GM23338 (cell line): ENCODE results near the gene STRIP1. TPM values are rescaled to one million over a fixed set of nuclear protein-coding genes. Genes with fewer than 3 reads are reported as not detected.

Experiments used
- ATAC-seq: fragments of 200-7000 bp; cut with Tn5 transposase; 3 replicates; pipeline ENCODE4 v1.9.1; 2020
- DNase-seq: peaks from one replicate; pipeline ENCODE4 v3.0.0-alpha.2; 2015; ENCODE audit warnings: low spot score
- H2AFZ ChIP-seq: fragments of 200-600 bp; sonication (generic); 2 replicates; pipeline ENCODE4 v1.8.0; 2016; ENCODE audit warnings: antibody characterized with exemption, mild to moderate bottlenecking, moderate library complexity
- H3F3A ChIP-seq: fragments of 200-600 bp; sonication (generic); replicated peaks from 2 replicates; pipeline ENCODE4 v1.8.0; 2017; ENCODE audit warnings: antibody characterized with exemption, mixed run types, low read depth
- H3K27ac ChIP-seq: fragments of 200-600 bp; sonication (generic); 2 replicates; pipeline ENCODE4 v1.6.1; 2016; ENCODE audit warnings: low read depth
- H3K27me3 ChIP-seq: fragments of 200-600 bp; sonication (generic); 2 replicates; pipeline ENCODE4 v1.8.0; 2016; ENCODE audit warnings: mild to moderate bottlenecking, mixed run types, moderate library complexity; ENCODE audit not compliant: insufficient read depth
- H3K36me3 ChIP-seq: fragments of 200-600 bp; sonication (generic); 2 replicates; pipeline ENCODE4 v1.8.0; 2016; ENCODE audit warnings: mild to moderate bottlenecking; ENCODE audit not compliant: insufficient read depth
- H3K4me1 ChIP-seq: fragments of 200-600 bp; sonication (generic); 2 replicates; pipeline ENCODE4 v1.8.0; 2016; ENCODE audit warnings: mild to moderate bottlenecking, moderate library complexity; ENCODE audit not compliant: insufficient read depth
- H3K4me2 ChIP-seq: fragments of 200-600 bp; sonication (generic); 2 replicates; pipeline ENCODE4 v1.7.1; 2017; ENCODE audit warnings: mixed run types
- H3K4me3 ChIP-seq: fragments of 200-600 bp; sonication (generic); 2 replicates; pipeline ENCODE4 v1.6.1; 2016; ENCODE audit warnings: mixed run types
- H3K79me2 ChIP-seq: fragments of 200-600 bp; sonication (generic); replicated peaks from 2 replicates; pipeline ENCODE4 v1.8.0; 2017; ENCODE audit warnings: mild to moderate bottlenecking; ENCODE audit not compliant: insufficient read depth
- H3K9me2 ChIP-seq: fragments of 200-600 bp; sonication (generic); 2 replicates; pipeline ENCODE4 v1.8.0; 2017; ENCODE audit not compliant: insufficient read depth
- H4K20me1 ChIP-seq: fragments of 200-600 bp; sonication (generic); replicated peaks from 2 replicates; pipeline ENCODE4 v1.8.0; 2017; ENCODE audit warnings: mild to moderate bottlenecking; ENCODE audit not compliant: insufficient read depth
- H3K27ac Mint-ChIP-seq: 2 replicates; pipeline ENCODE4 v1.8.0; 2020; ENCODE audit warnings: inconsistent platforms, mild to moderate bottlenecking, moderate library complexity, mixed read lengths
- H3K27me3 Mint-ChIP-seq: 3 replicates; pipeline ENCODE4 v1.8.0; 2022; ENCODE audit warnings: low read depth, mild to moderate bottlenecking, moderate library complexity, mixed read lengths, inconsistent platforms; ENCODE audit not compliant: insufficient read depth, poor library complexity
- H3K36me3 Mint-ChIP-seq: 3 replicates; pipeline ENCODE4 v1.8.0; 2021; ENCODE audit warnings: low read depth, mild to moderate bottlenecking, inconsistent platforms, moderate library complexity, mixed read lengths
- H3K4me1 Mint-ChIP-seq: 3 replicates; pipeline ENCODE4 v1.8.0; 2020; ENCODE audit warnings: mild to moderate bottlenecking, inconsistent platforms, mixed read lengths
- H3K4me3 Mint-ChIP-seq: 3 replicates; pipeline ENCODE4 v1.8.0; 2021; ENCODE audit warnings: moderate library complexity, mild to moderate bottlenecking, inconsistent platforms, mixed read lengths
- H3K9me3 Mint-ChIP-seq: 3 replicates; pipeline ENCODE4 v1.8.0; 2020; ENCODE audit warnings: moderate library complexity, mild to moderate bottlenecking, inconsistent platforms, mixed read lengths
- CREB1 ChIP-seq: fragments of 250-450 bp; sonication (Bioruptor Pico); IDR thresholded peaks from 2 replicates; pipeline ENCODE4 v1.5.0; 2020; ENCODE audit warnings: low read depth, mild to moderate bottlenecking, moderate library complexity
- EZH2 ChIP-seq: fragments of 200-600 bp; sonication (generic); IDR thresholded peaks from one replicate; pipeline ENCODE4 v1.8.0; 2017; ENCODE audit warnings: antibody characterized with exemption, mild to moderate bottlenecking, low read depth; ENCODE audit not compliant: unreplicated experiment
- EZH2phosphoT487 ChIP-seq: fragments of 200-600 bp; sonication (generic); IDR thresholded peaks from one replicate; pipeline ENCODE4 v1.8.1; 2018; ENCODE audit warnings: antibody characterized with exemption; ENCODE audit not compliant: unreplicated experiment
- JUNB ChIP-seq: IDR thresholded peaks from one replicate; pipeline ENCODE4 v1.6.1; 2016; ENCODE audit warnings: antibody characterized with exemption; ENCODE audit not compliant: unreplicated experiment
- NANOG ChIP-seq: IDR thresholded peaks from 2 replicates; pipeline ENCODE4 v1.6.1; 2016; ENCODE audit warnings: antibody characterized with exemption, borderline replicate concordance
- POLR2AphosphoS5 ChIP-seq: IDR thresholded peaks from 2 replicates; pipeline ENCODE4 v1.6.1; 2016; ENCODE audit warnings: antibody characterized with exemption, low read depth
- STAT1 ChIP-seq: IDR thresholded peaks from one replicate; pipeline ENCODE4 v1.6.1; 2016; ENCODE audit warnings: antibody characterized with exemption; ENCODE audit not compliant: unreplicated experiment
- ZNF114 ChIP-seq: fragments of 250-450 bp; sonication (Bioruptor Pico); IDR thresholded peaks from 2 replicates; pipeline ENCODE4 v1.5.0; 2020; ENCODE audit warnings: mild to moderate bottlenecking, moderate library complexity
- ZNF331 ChIP-seq: fragments of 250-450 bp; sonication (Bioruptor Pico); IDR thresholded peaks from 2 replicates; pipeline ENCODE4 v1.5.0; 2020; ENCODE audit warnings: low read depth, mild to moderate bottlenecking, moderate library complexity
- ZNF462 ChIP-seq: fragments of 250-450 bp; sonication (Bioruptor Pico); IDR thresholded peaks from 2 replicates; pipeline ENCODE4 v1.5.0; 2020; ENCODE audit warnings: mild to moderate bottlenecking, moderate library complexity
- polyA plus RNA-seq: library from polyadenylated mRNA; unstranded; fragments of >200 nt; fragmentation: Nextera tagmentation; extraction: Ambion mirVana; gene quantifications from 2 replicates; pipeline ENCODE4 v1.2.1, GENCODE V29; 2016
- total RNA-seq: library from RNA; depleted of rRNA; stranded (reverse); fragments of >200 nt; shearing (Covaris generic); gene quantifications from 2 replicates; pipeline ENCODE4 v1.2.3, GENCODE V29; 2014
- TF ChIP-seq, protein P1 (sequence below), 2 experiments: fragments of 200-600 bp in 1 of 2; sonication (generic) in 1 of 2; conservative IDR thresholded peaks; 2 replicates each; pipeline versions ENCODE4 v1.5.1 to v1.6.1; 2016 to 2017; ENCODE audit warnings: antibody characterized with exemption in 2 of 2, low read depth in 2 of 2, mild to moderate bottlenecking in 2 of 2, moderate library complexity in 1 of 2
- TF ChIP-seq, protein P2 (sequence below): IDR thresholded peaks from one replicate; pipeline ENCODE4 v1.6.1; 2018; ENCODE audit warnings: antibody characterized with exemption; ENCODE audit not compliant: unreplicated experiment
- TF ChIP-seq, protein P3 (sequence below): IDR thresholded peaks from 2 replicates; pipeline ENCODE4 v1.6.1; 2016; ENCODE audit warnings: antibody characterized with exemption

The STRIP1 gene
- total and polyA plus RNA-seq, 2 experiments from 2014 or later: 17.2 to 50.6 TPM

GRCh38 chr1:110063781-110064180 lies 29.4 kb downstream of the STRIP1 start:
- no peak overlapping the region for H3K4me3 ChIP-seq
- no peaks in the 10 kb centered on the region for H3K79me2 ChIP-seq
- peaks cover 4% of the 10 kb centered on the region; the same call in 1 of the 2 replicates for H4K20me1 ChIP-seq
- Mint-ChIP-seq H3K4me1 (peaks cover 5% of the 10 kb centered on the region), H3K36me3 (peaks cover 17% of the 10 kb centered on the region), H3K9me3 (peaks cover 3% of the 10 kb centered on the region; the same call in 1 of the 3 replicates), H3K27me3 (peaks cover 56% of the 10 kb centered on the region), H3K4me3 (no peak overlapping the region), H3K27ac (no peak overlapping the region)
- TF ChIP-seq CREB1 (CRISPR knock-in tag) (no peak), ZNF462 (CRISPR knock-in tag) (no peak), NANOG (no peak), ZNF114 (CRISPR knock-in tag) (no peak), POLR2AphosphoS5 (no peak), EZH2phosphoT487 (no peak), JUNB (no peak), STAT1 (no peak), EZH2 (no peak), ZNF331 (CRISPR knock-in tag) (no peak)
- TF ChIP-seq, protein P1, sequence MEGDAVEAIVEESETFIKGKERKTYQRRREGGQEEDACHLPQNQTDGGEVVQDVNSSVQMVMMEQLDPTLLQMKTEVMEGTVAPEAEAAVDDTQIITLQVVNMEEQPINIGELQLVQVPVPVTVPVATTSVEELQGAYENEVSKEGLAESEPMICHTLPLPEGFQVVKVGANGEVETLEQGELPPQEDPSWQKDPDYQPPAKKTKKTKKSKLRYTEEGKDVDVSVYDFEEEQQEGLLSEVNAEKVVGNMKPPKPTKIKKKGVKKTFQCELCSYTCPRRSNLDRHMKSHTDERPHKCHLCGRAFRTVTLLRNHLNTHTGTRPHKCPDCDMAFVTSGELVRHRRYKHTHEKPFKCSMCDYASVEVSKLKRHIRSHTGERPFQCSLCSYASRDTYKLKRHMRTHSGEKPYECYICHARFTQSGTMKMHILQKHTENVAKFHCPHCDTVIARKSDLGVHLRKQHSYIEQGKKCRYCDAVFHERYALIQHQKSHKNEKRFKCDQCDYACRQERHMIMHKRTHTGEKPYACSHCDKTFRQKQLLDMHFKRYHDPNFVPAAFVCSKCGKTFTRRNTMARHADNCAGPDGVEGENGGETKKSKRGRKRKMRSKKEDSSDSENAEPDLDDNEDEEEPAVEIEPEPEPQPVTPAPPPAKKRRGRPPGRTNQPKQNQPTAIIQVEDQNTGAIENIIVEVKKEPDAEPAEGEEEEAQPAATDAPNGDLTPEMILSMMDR (conservative IDR thresholded peaks at IDR 0.05; ENCODE audit: low read depth in 2 of 2): no peak
- TF ChIP-seq, protein P2, sequence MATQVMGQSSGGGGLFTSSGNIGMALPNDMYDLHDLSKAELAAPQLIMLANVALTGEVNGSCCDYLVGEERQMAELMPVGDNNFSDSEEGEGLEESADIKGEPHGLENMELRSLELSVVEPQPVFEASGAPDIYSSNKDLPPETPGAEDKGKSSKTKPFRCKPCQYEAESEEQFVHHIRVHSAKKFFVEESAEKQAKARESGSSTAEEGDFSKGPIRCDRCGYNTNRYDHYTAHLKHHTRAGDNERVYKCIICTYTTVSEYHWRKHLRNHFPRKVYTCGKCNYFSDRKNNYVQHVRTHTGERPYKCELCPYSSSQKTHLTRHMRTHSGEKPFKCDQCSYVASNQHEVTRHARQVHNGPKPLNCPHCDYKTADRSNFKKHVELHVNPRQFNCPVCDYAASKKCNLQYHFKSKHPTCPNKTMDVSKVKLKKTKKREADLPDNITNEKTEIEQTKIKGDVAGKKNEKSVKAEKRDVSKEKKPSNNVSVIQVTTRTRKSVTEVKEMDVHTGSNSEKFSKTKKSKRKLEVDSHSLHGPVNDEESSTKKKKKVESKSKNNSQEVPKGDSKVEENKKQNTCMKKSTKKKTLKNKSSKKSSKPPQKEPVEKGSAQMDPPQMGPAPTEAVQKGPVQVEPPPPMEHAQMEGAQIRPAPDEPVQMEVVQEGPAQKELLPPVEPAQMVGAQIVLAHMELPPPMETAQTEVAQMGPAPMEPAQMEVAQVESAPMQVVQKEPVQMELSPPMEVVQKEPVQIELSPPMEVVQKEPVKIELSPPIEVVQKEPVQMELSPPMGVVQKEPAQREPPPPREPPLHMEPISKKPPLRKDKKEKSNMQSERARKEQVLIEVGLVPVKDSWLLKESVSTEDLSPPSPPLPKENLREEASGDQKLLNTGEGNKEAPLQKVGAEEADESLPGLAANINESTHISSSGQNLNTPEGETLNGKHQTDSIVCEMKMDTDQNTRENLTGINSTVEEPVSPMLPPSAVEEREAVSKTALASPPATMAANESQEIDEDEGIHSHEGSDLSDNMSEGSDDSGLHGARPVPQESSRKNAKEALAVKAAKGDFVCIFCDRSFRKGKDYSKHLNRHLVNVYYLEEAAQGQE: no peak
- TF ChIP-seq, protein P3, sequence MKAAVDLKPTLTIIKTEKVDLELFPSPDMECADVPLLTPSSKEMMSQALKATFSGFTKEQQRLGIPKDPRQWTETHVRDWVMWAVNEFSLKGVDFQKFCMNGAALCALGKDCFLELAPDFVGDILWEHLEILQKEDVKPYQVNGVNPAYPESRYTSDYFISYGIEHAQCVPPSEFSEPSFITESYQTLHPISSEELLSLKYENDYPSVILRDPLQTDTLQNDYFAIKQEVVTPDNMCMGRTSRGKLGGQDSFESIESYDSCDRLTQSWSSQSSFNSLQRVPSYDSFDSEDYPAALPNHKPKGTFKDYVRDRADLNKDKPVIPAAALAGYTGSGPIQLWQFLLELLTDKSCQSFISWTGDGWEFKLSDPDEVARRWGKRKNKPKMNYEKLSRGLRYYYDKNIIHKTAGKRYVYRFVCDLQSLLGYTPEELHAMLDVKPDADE: no peak
- ATAC-seq (no peak), DNase-seq (no peak)
- H3F3A ChIP-seq: 0 out of 2 replicates have a peak, but pooled peaks cover 4% of the 10 kb centered on the region
- no peak overlapping the region for H2AFZ ChIP-seq
- no peak overlapping the region for H3K4me2 ChIP-seq
- H3K9me2 ChIP-seq: no peaks in the 10 kb centered on the region
- no peak overlapping the region for H3K27ac ChIP-seq
- peaks cover 48% of the 10 kb centered on the region for H3K27me3 ChIP-seq
- H3K4me1 ChIP-seq: 0 out of 2 replicates have a peak, but pooled peaks cover 6% of the 10 kb centered on the region
- no peaks in the 10 kb centered on the region for H3K36me3 ChIP-seq
